GM21367 (cell line): Measurements from ENCODE around the gene ABCC2.
"Not testable (repeated sequence)": the region's sequence is repeated elsewhere in the genome, so short reads cannot be mapped to it uniquely, and the experiment has no call there.

ENCODE experiments used
- ATAC-seq: cut with Tn5 transposase; IDR thresholded peaks from one replicate; pipeline ENCODE4 v1.9.1; 2021; ENCODE audit not compliant: unreplicated experiment

ABCC2 gene

DNA sequence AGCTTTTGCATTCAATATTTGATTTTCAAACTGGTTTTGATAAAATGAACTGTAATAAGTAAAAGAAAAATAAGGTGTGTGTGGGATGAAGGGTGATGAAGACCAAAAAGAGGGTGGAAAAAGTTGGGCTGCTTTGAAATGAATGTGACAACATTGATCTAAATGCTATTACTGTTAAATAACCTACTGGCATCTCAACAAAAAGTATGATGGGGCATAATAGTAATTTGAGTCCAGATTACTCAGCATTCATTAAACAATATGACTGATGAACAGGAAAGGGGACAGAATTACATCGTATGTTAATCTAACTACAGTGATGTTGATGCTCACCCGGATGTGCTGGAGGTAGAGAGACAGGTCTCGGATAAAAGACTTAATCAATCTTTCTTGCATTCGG is 112.2 kb downstream of the ABCC2 start:
- ATAC-seq = no peak

DNA sequence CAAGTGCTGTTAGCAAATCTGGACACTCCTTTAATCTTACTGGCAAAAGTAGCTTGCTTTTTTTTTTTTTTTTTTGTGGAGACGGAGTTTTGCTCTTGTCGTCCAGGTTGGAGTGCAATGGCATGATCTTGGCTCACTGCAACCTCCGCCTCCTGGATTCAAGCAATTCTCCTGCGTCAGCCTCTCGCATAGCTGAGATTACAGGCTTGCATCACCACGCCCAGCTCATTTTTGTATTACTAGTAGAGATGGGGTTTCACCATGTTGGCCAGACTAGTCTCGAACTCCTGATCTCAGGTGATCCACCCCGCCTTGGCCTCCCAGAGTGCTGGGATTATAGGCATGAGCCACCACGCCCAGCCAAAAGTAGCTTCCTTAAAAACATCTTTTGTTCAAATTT is 112.6 kb downstream of the ABCC2 start:
- not testable (repeated sequence) for ATAC-seq

DNA sequence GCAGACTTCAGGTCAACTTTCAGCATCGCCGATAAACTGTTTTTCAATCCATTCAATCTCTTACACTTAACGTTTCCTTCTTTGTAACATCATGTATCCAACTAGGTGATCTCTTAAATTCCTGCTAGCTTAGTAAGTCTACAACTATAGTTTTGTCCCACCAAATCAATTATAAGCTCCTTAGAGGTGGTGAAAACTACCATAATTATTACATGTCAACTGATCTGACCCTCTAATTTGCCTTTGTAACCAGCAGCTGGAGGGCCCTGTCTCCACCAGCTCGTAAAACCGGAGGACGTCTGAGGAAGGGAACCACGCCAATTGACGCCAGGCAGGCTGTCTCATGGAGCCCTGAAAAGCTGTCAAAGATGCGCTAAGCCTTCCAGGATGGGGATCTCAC is 113.4 kb downstream of the ABCC2 start:
- no peak for ATAC-seq
